Activated T-helper 9 cell treated with anti-CD3 and anti-CD28 coated beads, Interleukin-2, amount 50 U/mL, for 16 hours (primary cell): Measurements from ENCODE around the gene HS6ST2.
"Not testable (repeated sequence)": the region's sequence is repeated elsewhere in the genome, so short reads cannot be mapped to it uniquely, and the experiment has no call there.

Experiments
- DNase-seq: peaks from one replicate; pipeline ENCODE4 v3.0.0-alpha.2; 2020; ENCODE audit warnings: low read depth

Gene HS6ST2

GRCh38 chrX:132958091-132958703 is at the start of gene HS6ST2:
HS6ST2 (minus strand) TSS chrX:132958629.
- DNase-seq, result no peak

DNA sequence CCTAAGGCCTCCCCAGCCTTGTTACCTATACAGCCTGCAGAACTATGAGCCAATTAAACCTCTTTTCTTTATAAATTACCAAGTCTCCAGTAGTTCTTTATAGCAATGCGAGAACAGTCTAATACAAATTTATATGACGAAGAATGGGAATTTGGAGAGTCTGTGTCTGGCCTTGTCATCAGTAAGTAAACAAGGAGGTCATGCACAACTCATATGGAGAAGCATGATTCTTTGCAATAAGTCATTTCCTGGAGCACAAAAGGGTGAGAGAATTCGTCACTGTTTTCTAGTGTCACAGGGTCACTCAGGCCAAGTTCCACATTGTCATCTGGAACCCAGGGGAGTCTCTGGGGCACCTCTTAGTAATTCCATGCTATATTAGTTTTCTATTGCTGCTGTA is 49.0 kb upstream of the HS6ST2 start:
- DNase-seq, result no peak

DNA sequence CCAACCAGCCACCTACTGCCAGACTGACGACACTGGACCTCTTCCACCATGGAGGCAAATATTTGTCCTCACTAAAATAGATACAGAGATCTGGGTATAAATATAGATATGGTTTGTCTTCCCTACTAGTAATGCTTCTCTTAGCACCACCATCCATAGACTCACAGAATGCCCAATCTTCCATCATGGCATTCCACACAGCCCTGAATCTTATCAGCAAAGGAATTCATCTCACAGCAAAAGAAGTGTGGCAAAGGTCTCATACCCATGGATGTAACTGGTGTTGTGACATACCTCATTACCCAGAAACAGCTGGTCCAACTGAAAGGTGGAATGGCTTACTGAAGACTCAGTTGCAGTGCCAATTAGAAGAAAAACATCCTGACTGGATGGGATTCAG is 47.2 kb upstream of the HS6ST2 start:
- no peak for DNase-seq

GRCh38 chrX:133005042-133005441 is 46.6 kb upstream of the HS6ST2 start:
- DNase-seq, result no peak

DNA sequence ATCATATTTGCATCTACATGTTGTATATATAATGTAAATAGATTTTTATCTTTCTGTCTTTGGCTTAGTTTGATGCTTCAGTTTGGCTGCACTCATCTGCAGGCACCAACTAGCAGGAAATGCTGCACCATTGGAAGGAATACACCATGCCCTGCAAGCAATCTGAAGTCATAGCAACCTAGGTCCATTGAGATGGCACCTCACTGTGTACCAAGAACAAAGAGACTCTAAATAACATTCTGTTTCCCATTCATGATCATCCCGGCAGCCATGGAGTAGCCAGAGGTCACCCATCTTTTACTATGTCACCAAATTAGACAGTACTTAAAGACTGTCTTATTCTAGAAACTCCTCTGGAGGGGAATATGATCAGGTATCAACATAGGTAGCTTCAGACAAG is 40.8 kb upstream of the HS6ST2 start:
- DNase-seq, result no peak

DNA sequence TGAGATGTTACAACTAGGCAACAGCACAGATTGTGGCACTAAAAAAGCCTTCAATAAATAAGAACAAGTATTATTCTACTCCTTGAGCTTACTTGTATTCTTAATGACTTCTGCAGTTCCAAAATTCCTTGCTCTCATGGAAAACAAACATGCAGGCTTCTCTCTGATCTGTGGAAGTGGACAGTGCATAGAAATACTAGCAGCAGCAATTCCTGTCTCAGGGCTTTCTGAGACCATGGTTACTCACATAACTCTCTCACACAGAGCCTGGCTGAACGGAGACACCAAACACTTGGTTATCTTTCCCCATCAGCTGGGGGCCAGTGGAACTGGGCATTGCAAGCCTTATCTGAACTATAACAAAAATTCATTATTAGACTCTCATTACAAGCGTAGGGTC is 32.4 kb upstream of the HS6ST2 start:
- no peak for DNase-seq

GRCh38 chrX:132986556-132986955 is 28.1 kb upstream of the HS6ST2 start:
- no peak for DNase-seq

DNA sequence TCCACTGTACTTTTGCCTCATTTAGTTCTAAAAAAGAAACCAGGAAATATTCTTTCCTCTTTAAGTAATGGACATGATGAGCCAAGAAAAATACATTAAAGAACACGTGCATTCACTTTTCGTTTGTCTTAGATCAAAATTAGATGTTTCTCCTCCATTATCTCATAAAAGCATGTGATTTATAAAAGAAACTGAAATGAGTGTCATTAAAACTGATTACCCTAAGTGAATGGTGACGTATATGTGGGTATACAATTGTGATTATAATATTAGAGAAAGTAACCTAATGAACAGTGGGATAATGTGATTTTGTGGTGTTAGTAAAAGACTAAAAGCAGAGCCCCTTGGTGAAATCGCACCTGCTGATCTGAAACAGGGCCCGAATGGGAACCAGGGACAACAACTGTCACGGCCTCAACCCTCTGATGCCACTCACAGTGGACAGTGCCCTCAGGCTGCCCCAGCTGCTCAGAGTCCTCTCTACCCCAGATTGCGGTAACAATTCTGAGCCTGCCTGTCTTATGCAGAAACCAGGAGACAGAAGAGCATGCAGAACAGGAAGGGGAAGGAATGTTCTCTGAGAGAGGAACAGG is 25.7 kb upstream of the HS6ST2 start:
- DNase-seq, result no peak

DNA sequence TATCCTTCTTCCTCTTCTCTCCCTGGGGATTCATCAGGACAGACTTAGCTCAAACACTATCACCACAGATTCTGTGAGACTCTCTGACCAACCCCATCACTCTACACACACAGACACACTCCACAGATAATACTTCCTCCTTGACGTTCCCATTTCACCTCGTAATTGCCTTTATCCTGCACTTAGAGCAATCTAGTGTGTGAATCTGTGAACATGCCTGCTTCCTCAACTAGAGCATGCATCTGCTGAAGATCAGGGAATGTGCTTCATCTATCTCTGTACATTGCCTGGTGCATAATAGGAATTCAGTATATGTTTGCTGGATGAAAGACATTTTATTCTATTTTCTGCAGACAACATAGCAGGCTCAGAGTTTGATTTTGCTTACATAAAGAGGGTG is 25.1 kb upstream of the HS6ST2 start:
- no peak for DNase-seq

DNA sequence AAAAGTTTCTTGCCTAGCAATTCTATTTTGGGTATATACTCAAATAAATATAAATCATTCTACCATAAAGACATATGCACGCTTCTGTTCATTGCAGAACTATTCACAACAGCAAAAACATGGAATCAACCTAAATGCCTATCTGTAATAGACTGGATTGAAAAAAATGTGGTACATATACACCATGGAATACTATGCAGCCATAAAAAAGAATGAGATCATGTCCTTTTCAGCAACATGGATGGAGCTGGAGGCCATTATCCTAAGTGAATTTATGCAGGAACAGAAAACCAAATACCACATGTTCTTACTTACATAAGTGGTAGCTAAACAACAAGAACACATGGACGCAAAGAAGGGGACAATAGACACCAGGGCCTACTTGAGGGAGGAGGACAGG is 21.6 kb upstream of the HS6ST2 start:
- not testable (repeated sequence) for DNase-seq

- no peak for DNase-seq
Observed at GRCh38 chrX:132968296-132968949, 10.0 kb upstream of the HS6ST2 start.

GRCh38 chrX:132967049-132967448 is 8.6 kb upstream of the HS6ST2 start:
- no peak for DNase-seq

GRCh38 chrX:132965461-132965860 is 7.0 kb upstream of the HS6ST2 start:
- DNase-seq, result no peak

- no peak for DNase-seq
Observed at GRCh38 chrX:132961511-132961910, 3.1 kb upstream of the HS6ST2 start.

DNA sequence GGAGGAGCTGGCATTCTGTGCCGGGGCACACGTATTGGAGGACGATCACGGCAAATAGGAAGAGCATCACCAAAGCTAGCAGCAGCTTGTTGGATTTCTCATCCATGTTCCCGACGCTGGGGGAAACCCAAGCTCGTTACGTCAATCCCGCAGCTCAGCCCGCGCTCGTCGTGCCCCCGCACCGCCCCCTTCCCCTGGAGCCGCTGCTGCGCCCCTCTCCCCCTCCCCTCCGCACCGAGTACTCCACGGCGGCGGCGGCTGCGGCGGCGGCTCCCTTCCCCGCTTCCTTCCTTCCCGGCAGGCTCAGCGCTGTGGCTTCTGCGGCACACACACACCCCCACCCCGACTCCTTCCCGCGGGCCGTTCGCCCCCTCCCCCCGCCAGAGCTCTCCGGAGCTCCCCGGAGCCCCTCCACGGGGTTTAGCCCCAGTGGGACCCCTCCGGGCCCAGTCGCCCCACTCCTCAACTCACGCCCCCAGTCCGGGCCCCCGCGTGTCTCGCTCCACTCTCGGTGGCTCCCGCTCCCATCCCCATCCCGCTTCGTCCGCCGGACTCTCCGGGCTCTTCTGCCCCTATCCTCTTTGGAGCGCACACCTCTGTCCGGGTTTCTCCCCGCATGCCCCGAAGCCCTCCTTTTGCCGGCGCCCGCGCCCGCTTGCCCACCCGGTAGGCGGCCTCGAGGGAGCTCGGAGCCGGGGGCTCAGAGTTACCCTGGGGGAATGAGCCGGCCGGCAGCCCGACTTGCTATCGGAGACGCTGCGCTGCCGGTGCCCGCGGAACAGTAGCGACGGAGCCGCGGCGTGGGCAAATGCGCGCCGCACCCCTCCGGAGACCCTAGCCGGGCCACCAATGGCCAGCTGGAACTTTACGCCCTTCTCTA is 978 bp downstream of the HS6ST2 start:
- no peak for DNase-seq

DNA sequence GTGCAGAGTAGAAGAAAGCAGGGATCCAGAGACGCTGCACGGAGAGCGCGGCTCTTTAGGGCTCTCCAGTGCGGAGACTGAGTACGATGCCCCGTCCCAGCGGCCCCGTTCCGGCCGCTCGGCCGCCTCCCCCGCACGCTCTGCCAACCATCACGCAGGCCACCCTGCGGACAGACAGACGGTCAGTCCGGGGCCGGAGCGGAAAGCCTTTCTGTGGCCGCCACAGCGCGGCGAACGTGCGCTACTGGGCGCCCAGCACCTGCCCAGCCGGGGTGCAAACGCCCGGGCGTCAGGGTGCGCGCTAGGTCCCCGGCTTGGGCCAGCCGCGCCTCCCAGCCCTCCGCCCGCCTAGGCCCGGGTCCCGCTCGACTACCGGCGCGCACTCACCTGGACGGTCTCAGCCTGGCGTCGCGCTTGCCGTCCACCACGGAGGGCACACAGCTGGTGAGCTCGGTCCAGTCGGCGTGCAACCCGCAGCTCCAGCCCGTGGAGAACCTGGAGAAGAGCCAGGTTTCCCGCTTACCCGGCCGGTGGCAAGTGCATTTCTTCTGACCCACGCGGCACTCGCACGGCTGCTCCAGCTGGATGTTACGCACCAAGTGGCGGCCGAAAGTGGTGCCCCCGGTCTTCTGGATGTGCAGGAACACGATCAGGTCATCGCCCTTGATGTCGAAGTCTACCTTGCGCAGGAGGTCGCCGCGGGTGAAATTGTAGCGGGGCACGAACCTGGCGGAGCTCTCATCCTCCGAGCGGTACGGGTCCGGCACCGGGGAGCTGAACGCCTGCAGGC is 1.8 kb downstream of the HS6ST2 start:
- no peak for DNase-seq

- DNase-seq, result no peak
Observed at GRCh38 chrX:132955690-132956089, 2.7 kb downstream of the HS6ST2 start.

DNA sequence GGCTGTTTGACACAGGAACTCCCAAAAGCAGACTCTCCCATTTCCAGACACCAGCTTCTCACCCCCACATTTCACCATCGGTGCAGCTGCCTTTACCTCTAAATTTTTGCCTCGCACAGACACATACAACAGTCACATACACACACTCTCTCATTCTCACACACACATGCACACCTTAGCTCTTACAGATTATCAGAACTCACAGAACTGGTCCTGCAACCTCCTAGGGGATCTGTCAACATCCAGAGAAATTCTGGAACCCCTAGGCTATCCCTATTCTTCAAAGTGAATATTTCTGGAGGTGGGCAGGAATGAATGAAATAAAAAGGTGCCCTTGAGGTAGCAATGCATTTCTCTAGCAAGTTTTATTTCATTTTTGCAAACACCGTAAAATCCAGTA is 4.1 kb downstream of the HS6ST2 start:
- DNase-seq, result no peak

GRCh38 chrX:132953354-132953753 is 5.1 kb downstream of the HS6ST2 start:
- DNase-seq, result no peak

- no peak for DNase-seq
Observed at GRCh38 chrX:132948648-132949260, 9.7 kb downstream of the HS6ST2 start.

DNA sequence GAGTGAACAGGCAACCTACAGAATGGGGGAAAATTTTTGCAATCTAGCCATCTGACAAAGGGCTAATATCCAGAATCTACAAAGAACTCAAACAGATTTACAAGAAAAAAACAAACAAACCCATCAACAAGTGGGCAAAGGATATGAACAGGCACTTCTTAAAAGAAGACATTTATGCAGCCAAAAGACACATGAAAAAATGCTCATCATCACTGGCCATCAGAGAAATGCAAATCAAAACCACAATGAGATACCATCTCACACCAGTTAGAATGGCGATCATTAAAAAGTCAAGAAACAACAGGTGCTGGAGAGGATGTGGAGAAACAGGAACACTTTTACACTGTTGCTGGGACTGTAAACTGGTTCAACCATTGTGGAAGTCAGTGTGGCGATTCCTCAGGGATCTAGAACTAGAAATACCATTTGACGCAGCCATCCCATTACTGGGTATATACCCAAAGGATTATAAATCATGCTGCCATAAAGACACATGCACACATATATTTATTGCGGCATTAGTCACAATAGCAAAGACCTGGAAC is 13.3 kb downstream of the HS6ST2 start:
- not testable (repeated sequence) for DNase-seq
